Chondrocyte (in vitro differentiated cells): ENCODE measurements around the gene ISX. TPM values are rescaled to one million over a fixed set of nuclear protein-coding genes. Genes with fewer than 3 reads are reported as not detected.

ENCODE experiments used
- DNase-seq: peaks from one replicate; pipeline ENCODE4 v3.0.0; 2021; ENCODE audit warnings: mixed read lengths, low spot score
- H3K27ac Mint-ChIP-seq: one replicate; pipeline ENCODE4 v1.8.0; 2021; ENCODE audit warnings: mild to moderate bottlenecking, moderate library complexity, mixed read lengths; ENCODE audit not compliant: unreplicated experiment
- H3K27me3 Mint-ChIP-seq: 2 replicates; pipeline ENCODE4 v1.8.0; 2021; ENCODE audit warnings: low read depth, mixed read lengths
- H3K36me3 Mint-ChIP-seq: 2 replicates; pipeline ENCODE4 v1.8.0; 2021; ENCODE audit warnings: low read depth, mixed read lengths
- H3K4me1 Mint-ChIP-seq: 2 replicates; pipeline ENCODE4 v1.8.0; 2021; ENCODE audit warnings: low read depth, mild to moderate bottlenecking, mixed read lengths
- H3K4me3 Mint-ChIP-seq: one replicate; pipeline ENCODE4 v1.8.0; 2021; ENCODE audit warnings: mild to moderate bottlenecking, moderate library complexity, mixed read lengths; ENCODE audit not compliant: unreplicated experiment
- H3K9me3 Mint-ChIP-seq: 2 replicates; pipeline ENCODE4 v1.8.0; 2021; ENCODE audit warnings: low read depth, mixed read lengths
- total RNA-seq: library from RNA; stranded (reverse); gene quantifications from 3 replicates; pipeline ENCODE4 v1.2.1, GENCODE V29; 2021
- TF ChIP-seq, protein P1 (sequence below): fragments of 200-600 bp; sonication (generic); IDR thresholded peaks from 2 replicates; pipeline ENCODE4 v1.5.0; 2021; ENCODE audit warnings: antibody characterized with exemption, mild to moderate bottlenecking, moderate library complexity

Gene ISX
- total RNA-seq, 1 donor from 2014 or later = not detected

DNA sequence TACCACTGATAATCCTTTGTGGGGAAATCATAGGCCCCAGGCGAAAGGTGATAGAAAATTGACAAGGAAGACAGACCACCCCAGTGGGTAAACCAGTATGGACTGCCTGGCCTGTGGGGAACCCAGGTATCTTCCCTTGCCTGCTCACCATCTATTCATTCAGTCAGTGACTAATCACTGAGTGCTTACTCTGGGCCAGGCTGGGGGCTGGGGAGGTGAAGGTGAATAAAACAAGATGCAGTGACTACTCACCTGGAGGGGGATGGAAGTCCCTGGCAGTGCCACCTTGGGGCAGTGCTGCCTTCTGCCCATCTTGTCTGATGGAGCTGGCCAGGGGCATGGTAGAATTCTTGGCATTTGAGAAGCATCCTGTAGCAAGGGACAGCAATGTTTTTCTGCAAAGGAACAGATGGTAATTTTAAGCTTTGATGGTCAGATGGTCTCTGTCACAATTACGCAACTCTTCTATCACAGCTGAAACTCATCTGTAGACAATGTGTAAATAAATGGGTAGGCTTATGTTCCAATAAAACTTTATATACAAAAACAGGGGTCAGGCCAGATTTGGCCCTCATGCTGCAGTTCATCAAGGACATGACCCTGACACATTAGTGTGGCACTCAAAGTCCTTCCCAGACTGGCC is 4.6 kb downstream of the ISX start:
- DNase-seq = no peak
- Mint-ChIP-seq H3K36me3 (no peaks in the 10 kb centered on the region), H3K27me3 (peaks cover 9% of the 10 kb centered on the region), H3K9me3 (no peaks in the 10 kb centered on the region), H3K4me1 (no peaks in the 10 kb centered on the region), H3K27ac (no peak overlapping the region), H3K4me3 (no peak overlapping the region)
- TF ChIP-seq, protein P1, sequence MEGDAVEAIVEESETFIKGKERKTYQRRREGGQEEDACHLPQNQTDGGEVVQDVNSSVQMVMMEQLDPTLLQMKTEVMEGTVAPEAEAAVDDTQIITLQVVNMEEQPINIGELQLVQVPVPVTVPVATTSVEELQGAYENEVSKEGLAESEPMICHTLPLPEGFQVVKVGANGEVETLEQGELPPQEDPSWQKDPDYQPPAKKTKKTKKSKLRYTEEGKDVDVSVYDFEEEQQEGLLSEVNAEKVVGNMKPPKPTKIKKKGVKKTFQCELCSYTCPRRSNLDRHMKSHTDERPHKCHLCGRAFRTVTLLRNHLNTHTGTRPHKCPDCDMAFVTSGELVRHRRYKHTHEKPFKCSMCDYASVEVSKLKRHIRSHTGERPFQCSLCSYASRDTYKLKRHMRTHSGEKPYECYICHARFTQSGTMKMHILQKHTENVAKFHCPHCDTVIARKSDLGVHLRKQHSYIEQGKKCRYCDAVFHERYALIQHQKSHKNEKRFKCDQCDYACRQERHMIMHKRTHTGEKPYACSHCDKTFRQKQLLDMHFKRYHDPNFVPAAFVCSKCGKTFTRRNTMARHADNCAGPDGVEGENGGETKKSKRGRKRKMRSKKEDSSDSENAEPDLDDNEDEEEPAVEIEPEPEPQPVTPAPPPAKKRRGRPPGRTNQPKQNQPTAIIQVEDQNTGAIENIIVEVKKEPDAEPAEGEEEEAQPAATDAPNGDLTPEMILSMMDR = no peak

DNA sequence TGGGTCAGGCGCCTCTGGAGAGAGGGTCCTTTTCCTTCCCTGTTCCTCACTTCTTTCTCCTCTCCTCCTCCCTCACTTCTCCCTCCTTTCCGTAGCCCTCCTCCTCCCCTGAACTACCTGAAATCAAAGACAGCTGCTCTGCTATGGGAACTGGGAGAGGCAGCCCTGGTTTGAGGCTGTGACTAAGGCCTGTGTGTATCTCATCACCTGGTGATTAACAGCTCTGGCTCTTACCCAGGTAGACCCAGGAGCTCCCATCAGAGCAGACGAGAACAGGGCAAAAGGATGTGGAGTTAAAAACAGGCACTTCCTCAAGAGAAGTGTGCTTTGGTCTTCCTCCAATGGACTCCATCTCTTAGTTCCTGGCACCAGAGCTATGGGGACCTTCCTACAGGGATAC is 5.8 kb downstream of the ISX start:
- Mint-ChIP-seq H3K9me3 (no peaks in the 10 kb centered on the region), H3K27me3 (peaks cover 5% of the 10 kb centered on the region), H3K27ac (no peak overlapping the region), H3K36me3 (no peaks in the 10 kb centered on the region), H3K4me1 (no peaks in the 10 kb centered on the region), H3K4me3 (no peak overlapping the region)
- TF ChIP-seq, protein P1 = no peak
- no peak for DNase-seq

DNA sequence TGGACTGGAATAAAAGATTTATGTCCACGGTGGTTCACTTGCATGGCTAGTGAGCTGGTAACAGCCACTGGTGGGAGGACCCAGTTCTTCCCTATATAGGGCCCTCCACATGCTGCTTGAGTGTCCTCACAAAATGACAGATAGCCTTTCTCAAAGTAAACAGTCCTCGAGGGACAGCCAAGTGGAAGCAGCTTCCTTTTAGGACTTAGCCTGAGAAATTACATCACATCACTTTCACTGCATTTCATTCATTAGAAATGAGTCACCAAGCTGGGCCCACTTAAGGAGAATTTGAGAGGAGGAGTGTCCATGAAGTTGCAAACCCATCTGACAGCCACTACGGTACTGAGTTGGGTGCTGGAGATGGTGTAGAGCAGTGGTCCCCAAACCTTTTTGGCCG is 7.0 kb downstream of the ISX start:
- TF ChIP-seq, protein P1 = no peak
- Mint-ChIP-seq H3K4me1 (no peaks in the 10 kb centered on the region), H3K27ac (no peak overlapping the region), H3K36me3 (no peaks in the 10 kb centered on the region), H3K4me3 (no peak overlapping the region), H3K9me3 (no peaks in the 10 kb centered on the region), H3K27me3 (peaks cover 5% of the 10 kb centered on the region)
- DNase-seq = no peak

DNA sequence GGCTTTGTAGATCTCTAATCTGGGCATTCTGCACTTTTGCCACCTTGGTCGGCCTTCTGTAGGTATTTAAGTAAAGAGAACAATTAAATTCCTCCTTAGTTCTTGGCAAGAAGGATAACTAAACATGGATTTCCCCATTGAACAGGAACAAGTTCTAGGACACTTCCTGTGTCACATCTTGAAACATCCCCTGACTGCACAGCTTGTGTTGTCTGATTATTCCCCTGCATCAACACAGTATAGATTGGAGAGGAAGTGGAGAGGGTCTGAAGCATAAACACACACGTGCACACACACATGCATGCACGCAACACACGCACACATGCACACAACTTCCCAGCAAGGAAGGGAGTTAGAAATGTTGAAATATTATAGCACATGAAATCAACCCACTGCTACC is 8.6 kb downstream of the ISX start:
- TF ChIP-seq, protein P1 = no peak
- no peak overlapping the region for H3K4me3 Mint-ChIP-seq

DNA sequence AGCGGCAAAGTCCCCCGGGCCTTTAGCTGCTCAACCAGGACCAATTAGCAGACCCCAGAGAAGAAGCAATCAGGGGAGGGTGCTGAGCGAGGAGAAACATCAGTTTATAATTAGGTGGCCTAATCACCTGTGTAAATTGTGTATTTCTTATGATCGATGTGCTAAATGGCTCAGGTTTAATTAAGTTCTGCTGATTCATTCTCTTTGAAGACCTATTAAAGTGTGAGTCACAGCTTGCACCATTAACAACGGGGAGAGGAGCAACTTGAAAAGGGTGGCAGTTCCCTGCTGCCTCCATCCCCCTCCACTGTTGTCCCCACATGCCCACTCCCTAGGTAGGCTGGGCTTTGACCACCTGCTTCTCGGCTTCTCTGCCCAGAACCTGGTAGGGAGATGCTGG is 10.7 kb downstream of the ISX start:
- Mint-ChIP-seq H3K27me3 (peaks cover 6% of the 10 kb centered on the region), H3K4me3 (no peak overlapping the region), H3K27ac (no peak overlapping the region), H3K9me3 (no peaks in the 10 kb centered on the region), H3K36me3 (no peaks in the 10 kb centered on the region), H3K4me1 (no peaks in the 10 kb centered on the region)
- TF ChIP-seq, protein P1 = no peak
- DNase-seq = no peak

More for the DNA sequence above, 8.6 kb downstream of the ISX start:
- Mint-ChIP-seq H3K36me3 (no peaks in the 10 kb centered on the region), H3K27ac (no peak overlapping the region), H3K27me3 (peaks cover 6% of the 10 kb centered on the region), H3K4me1 (no peaks in the 10 kb centered on the region), H3K9me3 (no peaks in the 10 kb centered on the region)
- no peak for DNase-seq
